Regular cardiac myocyte (primary cell): ENCODE data around the gene ZG16B. TPM values are rescaled to one million over a fixed set of nuclear protein-coding genes. Genes with fewer than 3 reads are reported as not detected.

ENCODE experiments used
- total RNA-seq: library from RNA; depleted of rRNA; stranded (reverse); fragments of >200 nt; gene quantifications from 2 replicates; pipeline ENCODE4 v1.2.3, GENCODE V29; 2014

The ZG16B gene
- 2.5 and 3.8 TPM in 2 replicates for total RNA-seq

GRCh38 chr16:2829501-2830354, at the start of gene ZG16B:
Gene ZG16B, plus strand, starts transcription at chr16:2830303. Its CDS starts 139 bp downstream, at chr16:2830442.

GRCh38 chr16:2787406-2787805, 42.7 kb upstream of the ZG16B start, which contains the start of gene PRSS33:
Gene PRSS33, minus strand, starts transcription at chr16:2787560. Its CDS starts 1,013 bp downstream, at chr16:2786547.

GRCh38 chr16:2816751-2817339, 13.3 kb upstream of the ZG16B start, which contains the start of gene PRSS21:
Gene PRSS21, plus strand, starts transcription at chr16:2817237. Its CDS starts 32 bp downstream, at chr16:2817269.

GRCh38 chr16:2857451-2858244, 27.5 kb downstream of the ZG16B start, which contains the start of gene PRSS22:
Gene PRSS22, minus strand, starts transcription at chr16:2858170. Its CDS starts 66 bp downstream, at chr16:2858104.

Other genes starting within 250 kb of the ZG16B start
- gene KCTD5, start 147.8 kb upstream of the ZG16B start, total RNA-seq: 21.4 and 32.6 TPM in 2 replicates
- gene PRSS27, start 110.1 kb upstream of the ZG16B start, total RNA-seq: 0.19 and 0.56 TPM in 2 replicates
- 38.5 and 43.7 TPM in 2 replicates for gene SRRM2, start 77.7 kb upstream of the ZG16B start, total RNA-seq
- 323 and 366 TPM in 2 replicates for gene ELOB, start 53.0 kb upstream of the ZG16B start, total RNA-seq
- not detected in 2 replicates for gene PRSS33, start 42.7 kb upstream of the ZG16B start, total RNA-seq
- gene PRSS41, start 31.8 kb upstream of the ZG16B start, total RNA-seq: not detected in 2 replicates
- 1.7 TPM in 2 replicates for gene PRSS21, start 13.1 kb upstream of the ZG16B start, total RNA-seq
- gene PRSS22, start 27.9 kb downstream of the ZG16B start, total RNA-seq: under 0.01 TPM in 1 of 2 replicates, not detected in the other
- gene FLYWCH2, start 52.9 kb downstream of the ZG16B start, total RNA-seq: 45.1 and 91.6 TPM in 2 replicates
- gene FLYWCH1, start 81.6 kb downstream of the ZG16B start, total RNA-seq: 38.3 and 41.2 TPM in 2 replicates
- gene KREMEN2, start 134.0 kb downstream of the ZG16B start, total RNA-seq: under 0.01 TPM in 1 of 2 replicates, not detected in the other
- 1.7 and 8.1 TPM in 2 replicates for gene PAQR4, start 139.0 kb downstream of the ZG16B start, total RNA-seq
- gene PKMYT1, start 150.1 kb downstream of the ZG16B start, total RNA-seq: 0.56 and 12.8 TPM in 2 replicates
- gene CLDN9, start 182.6 kb downstream of the ZG16B start, total RNA-seq: not detected in 2 replicates
- 0.19 TPM in 1 of 2 replicates, not detected in the other for gene CLDN6, start 187.9 kb downstream of the ZG16B start, total RNA-seq
- gene TNFRSF12A, start 190.1 kb downstream of the ZG16B start, total RNA-seq: 258 and 401 TPM in 2 replicates
- gene HCFC1R1, start 193.6 kb downstream of the ZG16B start, total RNA-seq: 7.1 and 10.4 TPM in 2 replicates
- gene THOC6, start 193.7 kb downstream of the ZG16B start, total RNA-seq: 18.0 and 30.1 TPM in 2 replicates
- 0.38 and 0.56 TPM in 2 replicates for gene BICDL2, start 206.6 kb downstream of the ZG16B start, total RNA-seq
- under 0.01 TPM in 1 of 2 replicates, not detected in the other for gene MMP25, start 216.3 kb downstream of the ZG16B start, total RNA-seq
- gene IL32, start 235.3 kb downstream of the ZG16B start, total RNA-seq: 7.1 and 32.4 TPM in 2 replicates